H1 (cell line): ENCODE data around the gene ZNF469. TPM values are rescaled to one million over a fixed set of nuclear protein-coding genes. Genes with fewer than 3 reads are reported as not detected.

Source experiments
- CTCF ChIA-PET: fragments of 300-600 bp; sonication (Branson Sonifier 250); formaldehyde crosslinking; loops from one replicate; lab custom pipeline; 2021; ENCODE audit not compliant: partially characterized antibody; lab: Charles Lee
- POLR2A ChIA-PET: fragments of 300-600 bp; sonication (Branson Sonifier 250); formaldehyde crosslinking; loops from one replicate; lab custom pipeline; 2021; ENCODE audit warnings: inconsistent platforms; ENCODE audit not compliant: partially characterized antibody; lab: Charles Lee
- DNase-seq, 2 experiments: peaks; one replicate each; pipeline versions ENCODE4 v3.0.0 to v3.0.0-alpha.2; 2010 to 2022; ENCODE audit warnings: low spot score in 2 of 2, low read depth in 1 of 2, mixed read lengths in 1 of 2
- FAIRE-seq: peaks from 2 replicates; lab custom pipeline; 2011; peaks lifted over from hg19 to GRCh38; lab: Jason Lieb, UNC
- H2AFZ ChIP-seq: 2 replicates; pipeline ENCODE4 v1.8.1; 2012; ENCODE audit warnings: low read length, inconsistent platforms
- H2AK5ac ChIP-seq: 2 replicates; pipeline ENCODE4 v1.6.1; 2013; ENCODE audit warnings: low read depth, low read length
- H2BK120ac ChIP-seq: replicated peaks from 2 replicates; pipeline ENCODE3; 2013; ENCODE audit warnings: low read depth, low read length, inconsistent platforms
- H2BK12ac ChIP-seq: 2 replicates; pipeline ENCODE4 v1.6.1; 2013; ENCODE audit warnings: low read depth, low read length
- H2BK15ac ChIP-seq: 2 replicates; pipeline ENCODE4 v1.6.1; 2013; ENCODE audit warnings: low read length
- H2BK20ac ChIP-seq: 2 replicates; pipeline ENCODE4 v1.6.1; 2013; ENCODE audit warnings: low read length
- H2BK5ac ChIP-seq: 2 replicates; pipeline ENCODE4 v1.6.1; 2013; ENCODE audit warnings: low read depth, low read length
- H3K14ac ChIP-seq: 2 replicates; pipeline ENCODE4 v1.6.1; 2013; ENCODE audit warnings: inconsistent platforms; ENCODE audit not compliant: insufficient read length
- H3K18ac ChIP-seq: 2 replicates; pipeline ENCODE4 v1.6.1; 2013; ENCODE audit warnings: low read length; ENCODE audit errors: extremely low read depth
- H3K23ac ChIP-seq: 2 replicates; pipeline ENCODE4 v1.6.1; 2013; ENCODE audit warnings: inconsistent platforms; ENCODE audit not compliant: insufficient read length
- H3K23me2 ChIP-seq: 2 replicates; pipeline ENCODE4 v1.6.1; 2013; ENCODE audit warnings: low read depth, low read length
- H3K27ac ChIP-seq: 2 replicates; pipeline ENCODE4 v1.6.1; 2011; ENCODE audit warnings: low read depth, low read length, inconsistent platforms
- H3K27me3 ChIP-seq, 4 experiments: replicated peaks in 1 of 4; 1 replicate in 1 of 4; 2 replicates in 3 of 4; pipeline versions ENCODE4 v1.6.1 to v1.8.1; 2011 to 2013; ENCODE audit warnings: low read length in 3 of 4, mild to moderate bottlenecking in 3 of 4, inconsistent platforms in 2 of 4, mixed read lengths in 2 of 4, moderate library complexity in 1 of 4; ENCODE audit not compliant: control insufficient read depth in 3 of 4, insufficient read depth in 3 of 4; ENCODE audit errors: extremely low read depth in 1 of 4
- H3K36me3 ChIP-seq, 4 experiments: 2 replicates each; pipeline versions ENCODE4 v1.6.1 to v1.8.1; 2011 to 2013; ENCODE audit warnings: mild to moderate bottlenecking in 4 of 4, low read length in 3 of 4, moderate library complexity in 2 of 4, control low read depth in 1 of 4, inconsistent platforms in 1 of 4; ENCODE audit not compliant: insufficient read depth in 4 of 4, control insufficient read depth in 2 of 4
- H3K4ac ChIP-seq: replicated peaks from 2 replicates; pipeline ENCODE3; 2013; ENCODE audit warnings: low read length, low read depth, mixed read lengths, inconsistent platforms; ENCODE audit not compliant: insufficient read length
- H3K4me1 ChIP-seq, 4 experiments: replicated peaks in 1 of 4; 1 replicate in 1 of 4; 2 replicates in 3 of 4; pipeline versions ENCODE4 v1.6.1 to v1.8.1; 2011 to 2013; ENCODE audit warnings: low read length in 3 of 4, inconsistent platforms in 2 of 4, mixed read lengths in 1 of 4; ENCODE audit not compliant: insufficient read depth in 4 of 4, control insufficient read depth in 3 of 4
- H3K4me2 ChIP-seq, 2 experiments: 2 replicates each; pipeline versions ENCODE4 v1.6.1 to v1.8.1; 2011 to 2013; ENCODE audit warnings: low read depth in 2 of 2, low read length in 2 of 2, control low read depth in 1 of 2, inconsistent platforms in 1 of 2, mild to moderate bottlenecking in 1 of 2; ENCODE audit not compliant: insufficient read depth in 1 of 2
- H3K4me3 ChIP-seq, 4 experiments: fragments of 200-600, 300-600 bp in 1 of 4; sonication (generic), shearing (Covaris generic), sonication (Bioruptor Twin) in 1 of 4; 2 replicates each; pipeline versions ENCODE4 v1.5.1 to v1.8.1; 2011 to 2016; ENCODE audit warnings: low read length in 4 of 4, low read depth in 3 of 4, control low read depth in 2 of 4, inconsistent platforms in 2 of 4, mild to moderate bottlenecking in 2 of 4, mixed read lengths in 1 of 4, moderate library complexity in 1 of 4; ENCODE audit not compliant: insufficient read depth in 2 of 4; ENCODE audit errors: extremely low read depth in 1 of 4
- H3K56ac ChIP-seq: replicated peaks from 2 replicates; pipeline ENCODE3; 2013; ENCODE audit warnings: low read depth, mild to moderate bottlenecking, mixed read lengths, low read length, inconsistent platforms; ENCODE audit not compliant: insufficient read length
- H3K79me1 ChIP-seq: 2 replicates; pipeline ENCODE4 v1.6.1; 2013; ENCODE audit warnings: low read depth, low read length, control low read depth
- H3K79me2 ChIP-seq, 2 experiments: 2 replicates each; pipeline versions ENCODE4 v1.6.1 to v1.8.1; 2012 to 2013; ENCODE audit warnings: low read length in 2 of 2, mild to moderate bottlenecking in 2 of 2, inconsistent platforms in 1 of 2; ENCODE audit not compliant: insufficient read depth in 2 of 2, control insufficient read depth in 1 of 2
- H3K9ac ChIP-seq, 4 experiments: replicated peaks in 1 of 4; 1 replicate in 1 of 4; 2 replicates in 3 of 4; pipeline versions ENCODE4 v1.6.1 to v1.8.1; 2011 to 2013; ENCODE audit warnings: low read depth in 3 of 4, low read length in 3 of 4, control low read depth in 2 of 4, mild to moderate bottlenecking in 2 of 4, moderate library complexity in 2 of 4, inconsistent platforms in 1 of 4; ENCODE audit errors: extremely low read depth in 1 of 4
- H3K9me3 ChIP-seq, 2 experiments: 2 replicates each; pipeline versions ENCODE4 v1.6.1 to v1.8.1; 2012 to 2013; ENCODE audit warnings: mild to moderate bottlenecking in 2 of 2, moderate library complexity in 2 of 2, control low read depth in 1 of 2, inconsistent platforms in 1 of 2, low read depth in 1 of 2, low read length in 1 of 2, mixed read lengths in 1 of 2; ENCODE audit not compliant: insufficient read depth in 2 of 2
- H4K20me1 ChIP-seq, 2 experiments: replicated peaks in 1 of 2; 2 replicates each; pipeline versions ENCODE3 to v1.8.1; 2011 to 2013; ENCODE audit warnings: inconsistent platforms in 2 of 2, low read length in 2 of 2, mild to moderate bottlenecking in 1 of 2; ENCODE audit not compliant: insufficient read depth in 2 of 2, control insufficient read depth in 1 of 2
- H4K5ac ChIP-seq: 2 replicates; pipeline ENCODE4 v1.6.1; 2013; ENCODE audit warnings: low read length, low read depth, mixed read lengths, inconsistent platforms; ENCODE audit not compliant: insufficient read length
- H4K8ac ChIP-seq: 2 replicates; pipeline ENCODE4 v1.8.0; 2013; ENCODE audit warnings: mild to moderate bottlenecking, moderate library complexity, low read length, inconsistent platforms; ENCODE audit not compliant: insufficient read depth; ENCODE audit errors: extremely low read depth
- H4K91ac ChIP-seq: replicated peaks from 2 replicates; pipeline ENCODE3; 2013; ENCODE audit warnings: low read length, mixed read lengths, inconsistent platforms; ENCODE audit not compliant: insufficient read length
- CTBP2 ChIP-seq: IDR thresholded peaks from 2 replicates; pipeline ENCODE4 v1.7.0; 2011; ENCODE audit warnings: borderline replicate concordance, mild to moderate bottlenecking, moderate library complexity, mixed read lengths, low read length; ENCODE audit not compliant: insufficient read depth, insufficient read length
- EGR1 ChIP-seq: IDR thresholded peaks from 2 replicates; pipeline ENCODE4 v1.6.1; 2011; ENCODE audit warnings: low read depth, low read length, borderline replicate concordance
- HDAC2 ChIP-seq, 2 experiments: fragments of 300-600 bp in 1 of 2; sonication (generic) in 1 of 2; IDR thresholded peaks; 2 replicates each; pipeline ENCODE4 v1.6.1; 2011 to 2012; ENCODE audit warnings: low read depth in 2 of 2, low read length in 2 of 2, mild to moderate bottlenecking in 2 of 2, moderate library complexity in 2 of 2, borderline replicate concordance in 1 of 2, inconsistent platforms in 1 of 2
- KDM4A ChIP-seq: IDR thresholded peaks from one replicate; pipeline ENCODE4 v1.7.1; 2012; ENCODE audit warnings: low read depth, mild to moderate bottlenecking, moderate library complexity, low read length, inconsistent platforms; ENCODE audit not compliant: severe bottlenecking
- KDM5A ChIP-seq: fragments of 200-600 bp; IDR thresholded peaks from 2 replicates; pipeline ENCODE4 v1.7.1; 2012; ENCODE audit warnings: mild to moderate bottlenecking, low read length, inconsistent platforms, mixed read lengths
- POLR2AphosphoS5 ChIP-seq: IDR thresholded peaks from 2 replicates; pipeline ENCODE4 v1.6.1; 2011; ENCODE audit warnings: low read depth, low read length
- RFX5 ChIP-seq: IDR thresholded peaks from 2 replicates; pipeline ENCODE4 v1.6.1; 2011; ENCODE audit warnings: low read depth, low read length, improper control_type of control experiment, borderline replicate concordance
- TAF1 ChIP-seq: IDR thresholded peaks from 2 replicates; pipeline ENCODE4 v1.6.1; 2011; ENCODE audit warnings: mild to moderate bottlenecking, low read depth, low read length
- TAF7 ChIP-seq: optimal IDR thresholded peaks from 2 replicates; pipeline ENCODE3; 2011; ENCODE audit warnings: low read depth, mild to moderate bottlenecking, inconsistent platforms, low read length, moderate library complexity, borderline replicate concordance
- TCF12 ChIP-seq: IDR thresholded peaks from 2 replicates; pipeline ENCODE4 v1.6.1; 2011; ENCODE audit warnings: low read depth, mild to moderate bottlenecking, low read length
- YY1 ChIP-seq: IDR thresholded peaks from 2 replicates; pipeline ENCODE4 v1.6.1; 2011; ENCODE audit warnings: low read depth, mild to moderate bottlenecking, low read length
- WGBS, 2 experiments: shearing (Covaris generic) in 1 of 2; methylation state at CpG; one replicate each; pipeline versions ENCODE4 v1.1.6 to v1.1.7; 2013 to 2015; ENCODE audit warnings: low lambda C conversion rate in 2 of 2, mixed read lengths in 2 of 2, inconsistent platforms in 1 of 2, low coverage in 1 of 2, missing lambda C conversion rate in 1 of 2; ENCODE audit not compliant: insufficient replicate concordance in 2 of 2, insufficient coverage in 1 of 2, insufficient read length in 1 of 2; ENCODE audit errors: extremely low coverage in 1 of 2, missing lambda C conversion rate in 1 of 2; 5-methylcytosine and 5-hydroxymethylcytosine counted together
- polyA plus RNA-seq, 7 experiments: library from polyadenylated mRNA; depleted of rRNA in 3 of 7; stranded (reverse) in 5 of 7; unstranded in 2 of 7; fragments of >200 nt in 5 of 7; fragments of 200-250 nt in 2 of 7; gene quantifications; 1 replicate in 5 of 7; 2 replicates in 1 of 7; 4 replicates in 1 of 7; pipeline versions ENCODE4 v1.2.1 to v1.2.3, GENCODE V29; 2011 to 2013; ENCODE audit warnings: missing spikeins in 2 of 7, mixed read lengths in 2 of 7
- total RNA-seq: library from RNA; stranded (reverse); fragmentation: NEBNext Ultra II Directional; extraction: Animal tissue kit (Norgen Biotek cat#: 25700); gene quantifications from 2 replicates; pipeline ENCODE4 v1.2.1, GENCODE V29; 2021

The ZNF469 gene
- total and polyA plus RNA-seq, 2 of the 8 experiments (the other 6 are each of a cell fraction or from before 2014, with no cell fraction given) = 0.30 to 1.8 TPM

- Histone ChIP-seq H3K14ac (no peak overlapping the region), H2BK12ac (0 out of 2 replicates have a peak overlapping the region, but pooled peaks have one; percentile 75), H4K20me1 (peaks cover 0 to 8% of the 10 kb centered on the region in 2 experiments), H3K23me2 (peaks cover 12% of the 10 kb centered on the region; the same call in 1 of the 2 replicates), H2AK5ac (peak overlapping the region; percentile 95; the same call in 1 of the 2 replicates), H3K79me2 (no peaks in the 10 kb centered on the region), H3K56ac (no peak overlapping the region), H3K79me1 (no peaks in the 10 kb centered on the region), H2BK120ac (no peak overlapping the region), H3K4ac (no peak overlapping the region), H3K18ac (no peak overlapping the region), H3K9ac (no peak overlapping the region), H3K4me2 (no peak overlapping the region), H4K8ac (no peak overlapping the region), H2BK5ac (no peak overlapping the region), H4K5ac (no peak overlapping the region), H3K27me3 (no peaks in the 10 kb centered on the region), H3K4me3 (no peak overlapping the region), H2BK20ac (0 out of 2 replicates have a peak overlapping the region, but pooled peaks have one; percentile 18), H2BK15ac (no peak overlapping the region), H4K91ac (no peak overlapping the region), H2AFZ (no peak overlapping the region), H3K27ac (no peak overlapping the region), H3K23ac (no peak overlapping the region), H3K36me3 (no peaks in the 10 kb centered on the region), H3K9me3 (peaks cover 6 to 16% of the 10 kb centered on the region in 2 experiments), H3K4me1 (no peaks in the 10 kb centered on the region)
- FAIRE-seq (no peak), DNase-seq (no peak)
- WGBS, 2 experiments = 92% methylated on average over 28 of the region's 29 CpGs; no CpG with 5 or more reads in 1 of the 2 experiments
- TF ChIP-seq POLR2AphosphoS5 = no peak
- no peak for TF ChIP-seq KDM5A
- TF ChIP-seq YY1 = no peak
- no peak for TF ChIP-seq KDM4A
- TF ChIP-seq TCF12 = no peak
- no peak for TF ChIP-seq HDAC2 (IDR thresholded peaks at IDR 0.05; ENCODE audit: borderline replicate concordance in 1 of 2, low read depth in 2 of 2, low read length in 2 of 2)
- no peak for TF ChIP-seq EGR1
- TF ChIP-seq CTBP2 = no peak
- no peak for TF ChIP-seq TAF7
- no peak for TF ChIP-seq TAF1
- no peak for TF ChIP-seq RFX5
- POLR2A ChIA-PET = interaction anchor here (1.2 kb wide), 1 partner anchor 10 kb away, joined by 3 read pairs; no protein-coding TSS in a partner anchor
- CTCF ChIA-PET = interaction anchor here (0.8 to 1.2 kb wide), 2 partner anchors 11 to 103 kb away, joined by 3 to 4 read pairs; no protein-coding TSS in a partner anchor
These were observed 47.7 kb upstream of the ZNF469 start for GRCh38 chr16:88334778-88335720.
